HT-29 (cell line): ENCODE results near the gene CHST1. TPM values are rescaled to one million over a fixed set of nuclear protein-coding genes. Genes with fewer than 3 reads are reported as not detected.

Source experiments
- DNase-seq: peaks from one replicate; pipeline ENCODE4 v3.0.0-alpha.2; 2015; ENCODE audit warnings: low spot score
- total RNA-seq: library from RNA; depleted of rRNA; stranded (reverse); fragments of >200 nt; shearing (Covaris generic); gene quantifications from 2 replicates; pipeline ENCODE4 v1.2.3, GENCODE V29; 2014

CHST1 gene
- total RNA-seq, 1 experiment from 2014 or later = not detected

GRCh38 chr11:45646275-45646927 is 19.0 kb downstream of the CHST1 start:
- DNase-seq = peak; percentile 38

GRCh38 chr11:45644981-45645889 is 20.2 kb downstream of the CHST1 start:
- no peak for DNase-seq

GRCh38 chr11:45643598-45644260 is 21.7 kb downstream of the CHST1 start:
- no peak for DNase-seq

- DNase-seq = no peak
Measured at GRCh38 chr11:45641961-45642360, 23.5 kb downstream of the CHST1 start.

- no peak for DNase-seq
Measured at GRCh38 chr11:45638051-45638450, 27.4 kb downstream of the CHST1 start.

GRCh38 chr11:45635907-45636306 is 29.5 kb downstream of the CHST1 start:
- DNase-seq = no peak

- DNase-seq = no peak
Measured at GRCh38 chr11:45625611-45626010, 39.8 kb downstream of the CHST1 start.

- DNase-seq = no peak
Measured at GRCh38 chr11:45624095-45624494, 41.3 kb downstream of the CHST1 start.

- no peak for DNase-seq
Measured at GRCh38 chr11:45622861-45623260, 42.6 kb downstream of the CHST1 start.

- no peak for DNase-seq
Measured at GRCh38 chr11:45622283-45622682, 43.1 kb downstream of the CHST1 start.

GRCh38 chr11:45621588-45621987 is 43.8 kb downstream of the CHST1 start:
- no peak for DNase-seq

GRCh38 chr11:45620243-45620642 is 45.2 kb downstream of the CHST1 start:
- DNase-seq = no peak

GRCh38 chr11:45618897-45619296 is 46.5 kb downstream of the CHST1 start:
- DNase-seq = no peak

GRCh38 chr11:45617871-45618601 is 47.4 kb downstream of the CHST1 start:
- DNase-seq = no peak

- DNase-seq = no peak
Measured at GRCh38 chr11:45616802-45617549, 48.4 kb downstream of the CHST1 start.

- DNase-seq = no peak
Measured at GRCh38 chr11:45615182-45615792, 50.1 kb downstream of the CHST1 start.

- DNase-seq = no peak
Measured at GRCh38 chr11:45614196-45614828, 51.1 kb downstream of the CHST1 start.

- no peak for DNase-seq
Measured at GRCh38 chr11:45610627-45611026, 54.8 kb downstream of the CHST1 start.

GRCh38 chr11:45609902-45610301 is 55.5 kb downstream of the CHST1 start:
- no peak for DNase-seq

GRCh38 chr11:45609337-45609736 is 56.1 kb downstream of the CHST1 start:
- DNase-seq = no peak
